OCI-LY3 (cell line): ENCODE measurements around the gene SECTM1.

ENCODE experiments used
- EZH2phosphoT487 ChIP-seq: fragments of 200-600 bp; shearing (Covaris generic); IDR thresholded peaks from 2 replicates; pipeline ENCODE4 v1.6.1; 2018; ENCODE audit warnings: antibody characterized with exemption, mixed run types, low read depth
- TF ChIP-seq, protein P1 (sequence below): fragments of 200-600, 300-600 bp; sonication (generic); IDR thresholded peaks from 2 replicates; pipeline ENCODE4 v1.5.1; 2014; ENCODE audit warnings: antibody characterized with exemption, low read length, low read depth

DNA sequence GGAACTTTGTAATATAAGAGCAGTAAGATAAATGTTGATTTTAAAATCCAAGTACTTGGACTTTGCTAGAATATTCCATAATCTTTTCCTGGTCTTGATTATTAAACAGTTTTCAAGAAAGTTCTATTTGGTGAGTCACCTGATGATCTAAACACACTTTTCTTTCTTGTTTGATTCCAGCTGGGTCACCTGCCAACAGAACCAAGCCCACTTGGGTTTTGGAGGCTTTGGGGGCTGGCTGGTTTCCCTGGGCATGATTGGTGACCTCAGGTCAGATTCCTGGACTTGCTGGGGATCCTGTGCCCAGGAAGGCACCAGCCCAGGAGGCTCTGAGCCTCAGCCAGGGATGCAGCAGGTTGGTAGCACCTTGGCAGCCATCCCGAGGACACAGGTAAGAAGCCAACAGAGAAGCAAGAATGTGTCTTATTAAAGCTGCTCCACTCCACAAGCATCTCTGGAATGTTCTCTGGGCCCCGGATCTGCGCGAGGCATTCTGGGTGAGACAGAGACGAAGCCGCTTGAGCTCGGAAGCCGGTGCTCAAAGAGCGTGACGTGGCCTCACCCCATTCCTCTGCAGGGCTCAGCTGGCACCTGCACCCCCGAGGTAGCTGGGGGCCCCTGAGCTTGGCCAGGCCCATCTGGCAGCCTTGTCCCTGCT is 22.3 kb upstream of the SECTM1 start:
- TF ChIP-seq, protein P1, sequence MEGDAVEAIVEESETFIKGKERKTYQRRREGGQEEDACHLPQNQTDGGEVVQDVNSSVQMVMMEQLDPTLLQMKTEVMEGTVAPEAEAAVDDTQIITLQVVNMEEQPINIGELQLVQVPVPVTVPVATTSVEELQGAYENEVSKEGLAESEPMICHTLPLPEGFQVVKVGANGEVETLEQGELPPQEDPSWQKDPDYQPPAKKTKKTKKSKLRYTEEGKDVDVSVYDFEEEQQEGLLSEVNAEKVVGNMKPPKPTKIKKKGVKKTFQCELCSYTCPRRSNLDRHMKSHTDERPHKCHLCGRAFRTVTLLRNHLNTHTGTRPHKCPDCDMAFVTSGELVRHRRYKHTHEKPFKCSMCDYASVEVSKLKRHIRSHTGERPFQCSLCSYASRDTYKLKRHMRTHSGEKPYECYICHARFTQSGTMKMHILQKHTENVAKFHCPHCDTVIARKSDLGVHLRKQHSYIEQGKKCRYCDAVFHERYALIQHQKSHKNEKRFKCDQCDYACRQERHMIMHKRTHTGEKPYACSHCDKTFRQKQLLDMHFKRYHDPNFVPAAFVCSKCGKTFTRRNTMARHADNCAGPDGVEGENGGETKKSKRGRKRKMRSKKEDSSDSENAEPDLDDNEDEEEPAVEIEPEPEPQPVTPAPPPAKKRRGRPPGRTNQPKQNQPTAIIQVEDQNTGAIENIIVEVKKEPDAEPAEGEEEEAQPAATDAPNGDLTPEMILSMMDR, result no peak
- TF ChIP-seq EZH2phosphoT487, result no peak
